Adrenal gland (tissue), 5 donors: ENCODE measurements around the gene PDX1.

Source experiments
- POLR2A ChIP-seq, 2 donors: fragments of 450-650 bp; IDR thresholded peaks; one replicate each; pipeline ENCODE4 v1.6.1; 2017; ENCODE audit warnings: antibody characterized with exemption in 2 of 2, mild to moderate bottlenecking in 2 of 2, moderate library complexity in 1 of 2
- TF ChIP-seq, protein P1 (sequence below), 6 experiments: fragments of 450-650 bp in 4 of 6; fragments of 200-600 bp in 2 of 6; sonication (generic) in 1 of 6; IDR thresholded peaks; 1 replicate in 5 of 6; 2 replicates in 1 of 6; pipeline versions ENCODE4 v1.5.1 to v1.8.0; 2016 to 2021; ENCODE audit warnings: antibody characterized with exemption in 6 of 6, mild to moderate bottlenecking in 2 of 6, moderate library complexity in 1 of 6
- donor health status: DM: no; HTN: no; CAD: no.

DNA sequence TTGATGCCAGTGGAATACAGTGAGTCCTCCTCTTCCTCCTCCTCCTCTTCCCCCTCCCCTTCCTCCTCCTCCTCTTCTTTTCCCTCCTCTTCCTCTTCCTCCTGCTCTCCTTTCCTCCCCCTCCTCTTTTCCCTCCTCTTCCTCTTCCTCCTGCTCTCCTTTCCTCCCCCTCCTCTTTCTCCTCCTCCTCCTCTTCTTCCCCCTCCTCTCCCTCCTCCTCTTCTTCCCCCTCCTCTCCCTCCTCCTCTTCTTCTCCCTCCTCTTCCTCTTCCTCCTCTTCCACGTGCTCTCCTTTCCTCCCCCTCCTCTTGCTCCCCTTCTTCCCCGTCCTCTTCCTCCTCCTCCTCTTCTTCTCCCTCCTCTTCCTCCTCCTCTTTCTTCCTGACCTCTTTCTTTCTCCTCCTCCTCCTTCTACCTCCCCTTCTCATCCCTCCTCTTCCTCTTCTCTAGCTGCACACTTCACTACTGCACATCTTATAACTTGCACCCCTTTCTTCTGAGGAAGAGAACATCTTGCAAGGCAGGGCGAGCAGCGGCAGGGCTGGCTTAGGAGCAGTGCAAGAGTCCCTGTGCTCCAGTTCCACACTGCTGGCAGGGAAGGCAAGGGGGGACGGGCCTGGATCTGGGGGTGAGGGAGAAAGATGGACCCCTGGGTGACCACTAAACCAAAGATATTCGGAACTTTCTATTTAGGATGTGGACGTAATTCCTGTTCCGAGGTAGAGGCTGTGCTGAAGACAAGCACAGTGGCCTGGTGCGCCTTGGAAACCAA, 5.6 kb downstream of the PDX1 start:
- TF ChIP-seq, protein P1, sequence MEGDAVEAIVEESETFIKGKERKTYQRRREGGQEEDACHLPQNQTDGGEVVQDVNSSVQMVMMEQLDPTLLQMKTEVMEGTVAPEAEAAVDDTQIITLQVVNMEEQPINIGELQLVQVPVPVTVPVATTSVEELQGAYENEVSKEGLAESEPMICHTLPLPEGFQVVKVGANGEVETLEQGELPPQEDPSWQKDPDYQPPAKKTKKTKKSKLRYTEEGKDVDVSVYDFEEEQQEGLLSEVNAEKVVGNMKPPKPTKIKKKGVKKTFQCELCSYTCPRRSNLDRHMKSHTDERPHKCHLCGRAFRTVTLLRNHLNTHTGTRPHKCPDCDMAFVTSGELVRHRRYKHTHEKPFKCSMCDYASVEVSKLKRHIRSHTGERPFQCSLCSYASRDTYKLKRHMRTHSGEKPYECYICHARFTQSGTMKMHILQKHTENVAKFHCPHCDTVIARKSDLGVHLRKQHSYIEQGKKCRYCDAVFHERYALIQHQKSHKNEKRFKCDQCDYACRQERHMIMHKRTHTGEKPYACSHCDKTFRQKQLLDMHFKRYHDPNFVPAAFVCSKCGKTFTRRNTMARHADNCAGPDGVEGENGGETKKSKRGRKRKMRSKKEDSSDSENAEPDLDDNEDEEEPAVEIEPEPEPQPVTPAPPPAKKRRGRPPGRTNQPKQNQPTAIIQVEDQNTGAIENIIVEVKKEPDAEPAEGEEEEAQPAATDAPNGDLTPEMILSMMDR (IDR thresholded peaks at IDR 0.05), result no peak
- TF ChIP-seq POLR2A (IDR thresholded peaks at IDR 0.05), result no peak
